ENCODE measurements around the gene PDIA5.

PDIA5 gene

GRCh38 chr3:123156276-123156995 is 89.6 kb downstream of the PDIA5 start:
- TF ChIP-seq, protein P1, sequence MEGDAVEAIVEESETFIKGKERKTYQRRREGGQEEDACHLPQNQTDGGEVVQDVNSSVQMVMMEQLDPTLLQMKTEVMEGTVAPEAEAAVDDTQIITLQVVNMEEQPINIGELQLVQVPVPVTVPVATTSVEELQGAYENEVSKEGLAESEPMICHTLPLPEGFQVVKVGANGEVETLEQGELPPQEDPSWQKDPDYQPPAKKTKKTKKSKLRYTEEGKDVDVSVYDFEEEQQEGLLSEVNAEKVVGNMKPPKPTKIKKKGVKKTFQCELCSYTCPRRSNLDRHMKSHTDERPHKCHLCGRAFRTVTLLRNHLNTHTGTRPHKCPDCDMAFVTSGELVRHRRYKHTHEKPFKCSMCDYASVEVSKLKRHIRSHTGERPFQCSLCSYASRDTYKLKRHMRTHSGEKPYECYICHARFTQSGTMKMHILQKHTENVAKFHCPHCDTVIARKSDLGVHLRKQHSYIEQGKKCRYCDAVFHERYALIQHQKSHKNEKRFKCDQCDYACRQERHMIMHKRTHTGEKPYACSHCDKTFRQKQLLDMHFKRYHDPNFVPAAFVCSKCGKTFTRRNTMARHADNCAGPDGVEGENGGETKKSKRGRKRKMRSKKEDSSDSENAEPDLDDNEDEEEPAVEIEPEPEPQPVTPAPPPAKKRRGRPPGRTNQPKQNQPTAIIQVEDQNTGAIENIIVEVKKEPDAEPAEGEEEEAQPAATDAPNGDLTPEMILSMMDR (IDR thresholded peaks at IDR 0.05; ENCODE audit: insufficient read depth, low read depth, low read length, missing control alignments) = no peak

DNA sequence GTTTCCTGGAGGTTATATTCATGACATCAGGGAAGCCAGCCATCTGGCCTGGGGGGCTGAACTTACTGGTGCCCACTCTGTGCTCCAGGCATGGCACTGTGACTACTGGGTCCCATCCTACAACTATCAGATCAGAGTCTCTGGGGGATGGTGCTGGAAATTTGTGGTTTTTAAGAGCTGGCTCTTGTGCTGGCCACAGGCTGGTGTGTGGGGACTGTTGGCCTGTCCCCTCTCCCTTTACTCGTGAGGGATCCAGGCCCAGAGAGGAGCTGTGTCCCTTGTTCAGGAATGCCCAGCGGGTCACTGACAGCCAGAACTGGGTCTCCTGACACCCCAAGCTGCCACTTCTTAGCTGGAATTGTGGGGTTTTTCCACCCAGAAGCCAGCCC is 90.4 kb downstream of the PDIA5 start:
- no peak overlapping the region for H3K4me3 ChIP-seq (ENCODE audit: low read length)
- TF ChIP-seq, protein P1 (IDR thresholded peaks at IDR 0.05; ENCODE audit: insufficient read depth, low read depth, low read length, missing control alignments) = no peak
- no peak for DNase-seq (ENCODE audit: low read depth)

More at GRCh38 chr3:123156276-123156995, 89.6 kb downstream of the PDIA5 start:
- no peak for DNase-seq (ENCODE audit: low read depth)
- no peak overlapping the region for H3K4me3 ChIP-seq (ENCODE audit: low read length)

DNA sequence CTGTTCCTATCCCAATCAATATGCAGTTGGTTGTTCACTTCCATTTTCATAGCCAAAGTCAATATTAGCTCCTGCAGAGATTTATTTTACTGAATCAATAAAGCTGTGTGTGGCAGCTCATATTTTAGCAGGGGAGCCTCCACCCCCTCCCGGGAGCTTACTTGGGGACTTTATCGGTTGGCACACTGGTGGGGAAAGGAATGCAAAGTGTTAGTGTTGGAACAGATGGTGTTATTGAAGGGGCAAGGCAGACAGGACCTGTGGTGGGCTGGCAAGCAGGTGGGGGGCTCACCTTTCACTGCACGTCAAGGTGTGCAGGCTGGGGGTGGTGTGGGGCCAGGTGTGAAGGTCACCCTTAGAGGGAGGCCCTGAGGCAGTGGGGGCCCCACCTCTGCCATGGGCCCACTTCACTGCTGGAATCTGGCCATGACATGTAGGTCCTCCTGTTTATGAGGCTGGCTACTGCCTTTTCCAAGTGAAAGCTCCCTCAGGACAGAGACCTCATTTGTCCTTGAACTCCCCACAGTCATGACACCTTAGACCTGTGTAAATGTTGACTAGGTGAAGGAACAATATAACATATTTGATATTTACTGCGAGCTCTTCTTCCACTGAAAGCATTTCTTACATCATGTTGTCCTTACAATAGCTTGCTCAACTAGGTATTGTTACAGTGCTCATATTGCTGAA is 90.9 kb downstream of the PDIA5 start:
- no peak overlapping the region for H3K4me3 ChIP-seq (ENCODE audit: low read length)
- TF ChIP-seq, protein P1 (IDR thresholded peaks at IDR 0.05; ENCODE audit: insufficient read depth, low read depth, low read length, missing control alignments) = no peak
- no peak for DNase-seq (ENCODE audit: low read depth)

GRCh38 chr3:123158330-123158729 is 91.5 kb downstream of the PDIA5 start:
- H3K4me3 ChIP-seq (ENCODE audit: low read length) = no peak overlapping the region
- TF ChIP-seq, protein P1 (IDR thresholded peaks at IDR 0.05; ENCODE audit: insufficient read depth, low read depth, low read length, missing control alignments) = no peak
- DNase-seq (ENCODE audit: low read depth) = no peak

DNA sequence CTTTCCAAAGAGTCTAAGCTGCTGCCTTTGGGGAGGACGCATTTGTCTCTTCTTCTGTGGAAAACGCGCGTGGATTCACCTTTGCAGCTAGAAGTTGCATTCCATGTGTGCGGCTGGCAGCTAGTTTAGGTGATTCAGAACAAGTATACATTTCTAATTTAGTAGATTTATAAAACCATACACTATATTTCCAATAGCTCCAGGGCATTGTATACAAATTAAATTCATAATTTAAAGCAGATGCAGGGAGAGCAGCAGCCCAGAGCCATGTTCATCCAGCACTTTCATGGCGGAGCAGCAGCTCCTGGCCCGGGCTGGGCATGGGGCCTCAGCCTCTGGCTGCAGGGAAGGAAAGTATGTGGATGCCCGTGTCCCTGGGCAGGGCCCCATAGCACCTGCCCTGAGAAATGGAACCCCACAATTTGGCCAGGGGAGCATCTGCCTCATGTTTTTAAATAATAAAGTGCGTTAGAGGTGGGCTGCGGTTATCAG is 92.1 kb downstream of the PDIA5 start:
- no peak overlapping the region for H3K4me3 ChIP-seq (ENCODE audit: low read length)
- TF ChIP-seq, protein P1 (IDR thresholded peaks at IDR 0.05; ENCODE audit: insufficient read depth, low read depth, low read length, missing control alignments) = no peak
- no peak for DNase-seq (ENCODE audit: low read depth)

GRCh38 chr3:123159926-123160635 is 93.3 kb downstream of the PDIA5 start:
- H3K4me3 ChIP-seq (ENCODE audit: low read length) = no peak overlapping the region
- no peak for DNase-seq (ENCODE audit: low read depth)
- TF ChIP-seq, protein P1 (IDR thresholded peaks at IDR 0.05; ENCODE audit: insufficient read depth, low read depth, low read length, missing control alignments) = no peak

Data from epithelial cell of esophagus (primary cell).